ENCODE measurements around the gene FLII. TPM values are rescaled to one million over a fixed set of nuclear protein-coding genes. Genes with fewer than 3 reads are reported as not detected.

The FLII gene
- total and polyA plus RNA-seq, 2 of the 8 experiments (the other 6 are each of a cell fraction or from before 2014, with no cell fraction given) = 300 to 549 TPM

DNA sequence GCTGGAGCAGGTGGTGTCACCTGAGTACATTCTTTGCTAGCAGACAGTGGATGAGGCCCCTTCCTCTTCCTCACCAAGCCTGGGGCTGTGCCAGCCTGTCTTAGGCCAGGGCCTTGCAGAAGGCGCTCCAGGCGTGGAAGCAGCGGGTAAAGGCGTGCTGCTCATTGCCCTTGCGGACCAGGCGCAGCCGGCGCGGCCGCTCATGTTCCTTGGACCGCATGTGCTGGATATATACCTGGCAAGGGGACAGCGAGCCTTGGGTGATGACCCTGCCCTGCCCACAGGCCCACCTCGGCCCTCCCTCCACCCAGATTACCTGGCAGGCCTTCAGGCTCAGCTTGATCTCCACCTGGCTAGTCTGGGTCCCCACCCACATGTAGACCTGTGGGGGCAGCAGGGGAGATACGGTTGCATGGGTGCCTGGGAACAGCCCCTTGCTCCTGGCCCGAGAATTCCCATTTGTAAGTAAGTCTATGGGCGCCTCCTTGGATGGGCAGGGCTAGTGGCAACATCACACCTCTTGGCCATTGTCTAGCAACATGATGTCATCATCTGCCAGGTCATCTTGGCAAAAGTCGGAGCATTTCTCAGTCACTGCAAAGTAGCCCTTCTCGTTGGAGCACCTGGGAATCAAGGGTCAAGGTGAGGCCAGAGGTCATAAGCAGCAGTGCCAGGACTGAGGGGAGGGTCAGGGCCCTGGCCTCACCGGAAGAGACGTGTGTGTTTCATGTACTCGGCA is 13.3 kb downstream of the FLII start (continued):
- TF ChIP-seq RBBP5 (IDR thresholded peaks at IDR 0.05; ENCODE audit: borderline replicate concordance, low read depth, low read length) = no peak
- no peak for TF ChIP-seq SRF (IDR thresholded peaks at IDR 0.05; ENCODE audit: low read depth, low read length)
- no peak for TF ChIP-seq RFX5 (IDR thresholded peaks at IDR 0.05; ENCODE audit: borderline replicate concordance, low read depth, low read length)
